ENCODE data around the gene TMEM229A.
"Not testable (repeated sequence)": the region's sequence is repeated elsewhere in the genome, so short reads cannot be mapped to it uniquely, and the experiment has no call there.

- TF ChIP-seq CTCF (IDR thresholded peaks at IDR 0.05); POLR2A (IDR thresholded peaks at IDR 0.05; ENCODE audit: low read depth); EP300 (IDR thresholded peaks at IDR 0.05): not testable (repeated sequence)
Observed at GRCh38 chr7:124037902-124038301, 5.0 kb upstream of the TMEM229A start.

All from esophagus muscularis mucosa (tissue), 4 donors.